Smooth muscle cell of trachea (primary cell): ENCODE results near the gene FN1. TPM values are rescaled to one million over a fixed set of nuclear protein-coding genes. Genes with fewer than 3 reads are reported as not detected.

Experiments used
- total RNA-seq: library from RNA; depleted of rRNA; stranded (reverse); fragments of >200 nt; gene quantifications from 2 replicates; pipeline ENCODE4 v1.2.1, GENCODE V29; 2014

The FN1 gene
- 6,603 and 11,839 TPM in 2 replicates for total RNA-seq

DNA sequence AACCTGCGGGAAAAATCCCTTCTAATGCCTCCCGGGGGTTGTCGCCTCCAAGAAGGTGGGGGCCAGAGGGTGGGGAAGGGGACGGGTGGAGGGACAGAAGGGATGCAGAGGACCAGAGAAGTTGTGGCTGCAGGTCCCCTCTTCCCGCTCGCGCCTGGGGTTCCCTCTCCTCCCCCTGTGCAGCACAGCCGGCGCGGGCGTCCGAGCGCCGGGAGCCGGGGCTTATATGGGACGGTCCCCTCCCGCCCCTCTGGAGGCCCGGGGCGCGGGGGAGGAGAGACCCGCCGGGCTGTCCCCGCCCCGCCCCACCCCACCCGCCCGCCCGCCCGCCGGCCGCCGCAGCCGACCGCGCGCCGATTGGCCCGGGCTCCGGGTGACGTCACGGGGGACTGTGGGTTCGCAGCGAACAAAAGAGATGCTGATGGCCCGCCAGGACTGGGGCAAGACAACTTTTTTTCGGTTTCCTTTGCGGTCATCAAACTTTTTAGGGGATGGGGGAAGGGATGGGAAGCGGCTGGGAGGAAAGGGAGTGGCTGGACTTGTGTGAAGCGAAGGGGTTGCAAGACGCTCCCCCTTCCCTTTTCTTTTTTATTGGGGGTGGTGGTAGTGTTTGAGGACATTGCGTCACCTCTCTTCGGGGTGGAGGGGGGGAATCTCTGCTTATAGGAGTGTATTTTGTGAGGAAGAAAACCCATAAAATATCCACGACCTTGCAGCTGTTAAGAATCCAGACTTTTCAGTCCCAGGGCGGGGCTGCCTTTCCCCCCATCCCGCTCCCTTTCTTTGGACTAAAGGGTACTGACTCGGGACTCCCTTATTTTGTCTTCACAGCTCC is at the start of gene FN1:
Gene FN1, minus strand, starts transcription at position 199 of the 835 bp plus-strand sequence. CDS start 266 bp downstream, outside the sequence.

DNA sequence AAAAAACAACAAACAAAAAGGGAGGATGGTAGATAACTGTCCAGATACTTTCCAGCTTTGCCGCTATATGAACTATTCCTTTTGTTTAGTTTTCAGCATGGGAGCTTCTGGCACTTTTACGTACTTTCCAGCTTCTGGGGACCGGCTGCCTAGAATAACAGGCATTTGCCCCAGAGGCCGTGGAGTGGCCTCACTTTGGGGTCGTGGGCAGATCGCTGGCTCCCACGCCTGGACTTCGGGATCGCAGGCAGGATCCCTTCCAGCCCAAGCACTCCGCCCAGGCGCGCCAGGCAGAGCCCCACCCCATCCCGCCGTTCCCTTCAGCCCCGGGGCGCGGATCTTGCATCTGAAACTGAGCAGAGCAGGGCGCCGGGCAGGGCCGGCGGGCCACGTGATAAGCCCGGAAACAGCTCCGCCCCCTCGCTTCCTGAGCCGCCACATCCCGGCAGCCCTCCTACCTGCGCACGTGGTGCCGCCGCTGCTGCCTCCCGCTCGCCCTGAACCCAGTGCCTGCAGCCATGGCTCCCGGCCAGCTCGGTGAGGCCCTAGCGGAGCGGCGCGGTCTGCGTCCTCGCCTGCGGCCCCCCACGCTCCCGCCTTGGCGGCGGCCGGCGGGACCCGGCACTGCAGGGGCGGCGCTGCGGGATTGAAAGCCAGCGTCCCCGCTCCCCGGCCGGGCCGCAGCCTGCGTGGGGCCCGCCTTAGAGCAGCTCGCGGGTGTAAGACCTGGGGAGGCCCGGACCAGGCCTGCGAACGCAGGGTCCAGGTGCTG is 124.1 kb downstream of the FN1 start, which contains the start of gene ATIC:
Gene ATIC, plus strand, starts transcription at position 435 of the 772 bp plus-strand sequence. Its CDS starts 84 bp downstream, at position 519.

Other genes starting within 250 kb of the FN1 start
- 25.1 and 61.5 TPM in 2 replicates for gene ATIC, start 124.0 kb downstream of the FN1 start, total RNA-seq